Measurements from ENCODE around the gene CA9. TPM values are rescaled to one million over a fixed set of nuclear protein-coding genes. Genes with fewer than 3 reads are reported as not detected.

The CA9 gene
- total RNA-seq, 1 experiment from 2014 or later, result 3.2 TPM

GRCh38 chr9:35689542-35690293, 16.0 kb downstream of the CA9 start, which contains the start of gene TPM2:
Gene TPM2 (minus strand): TSS chr9:35689925. CDS start chr9:35689817, 108 bp downstream.
- H3K9me3 ChIP-seq (replicated peaks), result no peaks in the 10 kb centered on the region
- no peaks in the 10 kb centered on the region for H3K27me3 ChIP-seq
- H3K4me1 ChIP-seq, result peaks cover 13% of the 10 kb centered on the region
- H3K4me3 ChIP-seq, result peak within 1 kb of the TSS; percentile 98
- DNase-seq, result peak; percentile 95
- peak within 1 kb of the TSS; percentile 97 for H3K27ac ChIP-seq
- H3K36me3 ChIP-seq, result peaks cover 28% of the 10 kb centered on the region

- DNase-seq, result peak in 1 of 2 experiments; percentile 73
- H3K9me3 ChIP-seq (replicated peaks), result no peaks in the 10 kb centered on the region
- H3K36me3 ChIP-seq, result peaks cover 23% of the 10 kb centered on the region
- H3K27me3 ChIP-seq, result no peaks in the 10 kb centered on the region
- peak overlapping the region; percentile 97 for H3K27ac ChIP-seq
- peaks cover 13% of the 10 kb centered on the region for H3K4me1 ChIP-seq
- H3K4me3 ChIP-seq, result peak overlapping the region; percentile 98
These were observed 16.5 kb downstream of the CA9 start for GRCh38 chr9:35690294-35690613.

GRCh38 chr9:35690614-35691333, 17.0 kb downstream of the CA9 start:
- H3K27me3 ChIP-seq, result no peaks in the 10 kb centered on the region
- H3K36me3 ChIP-seq, result peaks cover 18% of the 10 kb centered on the region
- peak overlapping the region; percentile 98 for H3K4me3 ChIP-seq
- peak overlapping the region; percentile 97 for H3K27ac ChIP-seq
- no peaks in the 10 kb centered on the region for H3K9me3 ChIP-seq (replicated peaks)
- peaks cover 13% of the 10 kb centered on the region for H3K4me1 ChIP-seq
- peak; percentile 84 to 85 for DNase-seq

GRCh38 chr9:35691334-35691650, 17.6 kb downstream of the CA9 start:
- DNase-seq, result no peak
- Histone ChIP-seq H3K9me3 (replicated peaks) (no peaks in the 10 kb centered on the region), H3K4me1 (peaks cover 13% of the 10 kb centered on the region), H3K27ac (peak overlapping the region; percentile 97), H3K27me3 (no peaks in the 10 kb centered on the region), H3K4me3 (peak overlapping the region; percentile 98), H3K36me3 (peaks cover 13% of the 10 kb centered on the region)

- H3K9me3 ChIP-seq (replicated peaks), result no peaks in the 10 kb centered on the region
- no peak for DNase-seq
- no peaks in the 10 kb centered on the region for H3K27me3 ChIP-seq
- peaks cover 14% of the 10 kb centered on the region for H3K36me3 ChIP-seq
- H3K27ac ChIP-seq, result no peak overlapping the region; the same call in 1 of the 2 replicates
- peak overlapping the region; percentile 98 for H3K4me3 ChIP-seq
- peaks cover 13% of the 10 kb centered on the region for H3K4me1 ChIP-seq
These were observed 18.1 kb downstream of the CA9 start for GRCh38 chr9:35691757-35692301.

GRCh38 chr9:35695943-35696401, 22.2 kb downstream of the CA9 start:
- H3K27ac ChIP-seq, result no peak overlapping the region
- DNase-seq, result no peak
- H3K36me3 ChIP-seq, result peaks cover 25% of the 10 kb centered on the region
- no peaks in the 10 kb centered on the region for H3K4me1 ChIP-seq
- H3K27me3 ChIP-seq, result no peaks in the 10 kb centered on the region
- H3K4me3 ChIP-seq, result no peak overlapping the region
- H3K9me3 ChIP-seq (replicated peaks), result no peaks in the 10 kb centered on the region

GRCh38 chr9:35696520-35697215, 22.9 kb downstream of the CA9 start:
- Histone ChIP-seq H3K27ac (no peak overlapping the region), H3K4me3 (no peak overlapping the region), H3K9me3 (replicated peaks) (no peaks in the 10 kb centered on the region), H3K27me3 (no peaks in the 10 kb centered on the region), H3K36me3 (peaks cover 30% of the 10 kb centered on the region), H3K4me1 (no peaks in the 10 kb centered on the region)
- DNase-seq, result peak; percentile 33 to 67

- Histone ChIP-seq H3K27me3 (no peaks in the 10 kb centered on the region), H3K36me3 (peaks cover 34% of the 10 kb centered on the region), H3K9me3 (replicated peaks) (no peaks in the 10 kb centered on the region), H3K27ac (no peak overlapping the region), H3K4me1 (no peaks in the 10 kb centered on the region), H3K4me3 (no peak overlapping the region)
- DNase-seq, result no peak
These were observed 23.8 kb downstream of the CA9 start for GRCh38 chr9:35697486-35697885.

GRCh38 chr9:35698231-35698630, 24.5 kb downstream of the CA9 start:
- Histone ChIP-seq H3K4me1 (no peaks in the 10 kb centered on the region), H3K27ac (no peak overlapping the region), H3K9me3 (replicated peaks) (no peaks in the 10 kb centered on the region), H3K27me3 (no peaks in the 10 kb centered on the region), H3K36me3 (peaks cover 41% of the 10 kb centered on the region), H3K4me3 (no peak overlapping the region)
- DNase-seq, result no peak

GRCh38 chr9:35700031-35700430, 26.3 kb downstream of the CA9 start:
- no peak overlapping the region for H3K27ac ChIP-seq
- no peak overlapping the region for H3K4me3 ChIP-seq
- no peaks in the 10 kb centered on the region for H3K9me3 ChIP-seq (replicated peaks)
- no peaks in the 10 kb centered on the region for H3K4me1 ChIP-seq
- peaks cover 56% of the 10 kb centered on the region for H3K36me3 ChIP-seq
- no peak for DNase-seq
- H3K27me3 ChIP-seq, result no peaks in the 10 kb centered on the region

GRCh38 chr9:35700942-35701341, 27.2 kb downstream of the CA9 start:
- H3K4me3 ChIP-seq, result no peak overlapping the region
- no peaks in the 10 kb centered on the region for H3K9me3 ChIP-seq (replicated peaks)
- peaks cover 65% of the 10 kb centered on the region for H3K36me3 ChIP-seq
- DNase-seq, result no peak
- H3K27ac ChIP-seq, result no peak overlapping the region
- H3K27me3 ChIP-seq, result no peaks in the 10 kb centered on the region
- H3K4me1 ChIP-seq, result no peaks in the 10 kb centered on the region

- Histone ChIP-seq H3K27me3 (no peaks in the 10 kb centered on the region), H3K4me3 (no peak overlapping the region), H3K27ac (no peak overlapping the region), H3K9me3 (replicated peaks) (no peaks in the 10 kb centered on the region), H3K36me3 (peaks cover 75% of the 10 kb centered on the region), H3K4me1 (no peaks in the 10 kb centered on the region)
- no peak for DNase-seq
These were observed 29.0 kb downstream of the CA9 start for GRCh38 chr9:35702696-35703095.

- Histone ChIP-seq H3K36me3 (peaks cover 76% of the 10 kb centered on the region), H3K4me1 (no peaks in the 10 kb centered on the region), H3K9me3 (replicated peaks) (no peaks in the 10 kb centered on the region), H3K27ac (no peak overlapping the region), H3K4me3 (no peak overlapping the region), H3K27me3 (no peaks in the 10 kb centered on the region)
- DNase-seq, result no peak
These were observed 30.4 kb downstream of the CA9 start for GRCh38 chr9:35703906-35704672.

GRCh38 chr9:35705372-35705771, 31.6 kb downstream of the CA9 start:
- H3K4me3 ChIP-seq, result no peak overlapping the region
- H3K27me3 ChIP-seq, result no peaks in the 10 kb centered on the region
- H3K9me3 ChIP-seq (replicated peaks), result no peaks in the 10 kb centered on the region
- H3K27ac ChIP-seq, result no peak overlapping the region
- peaks cover 73% of the 10 kb centered on the region for H3K36me3 ChIP-seq
- DNase-seq, result no peak
- H3K4me1 ChIP-seq, result no peaks in the 10 kb centered on the region
